ENCODE results near the gene ZNF385A. TPM values are rescaled to one million over a fixed set of nuclear protein-coding genes. Genes with fewer than 3 reads are reported as not detected.

ZNF385A gene
- total and polyA plus RNA-seq, 2 experiments from 2014 or later = 10.9 to 21.7 TPM

DNA sequence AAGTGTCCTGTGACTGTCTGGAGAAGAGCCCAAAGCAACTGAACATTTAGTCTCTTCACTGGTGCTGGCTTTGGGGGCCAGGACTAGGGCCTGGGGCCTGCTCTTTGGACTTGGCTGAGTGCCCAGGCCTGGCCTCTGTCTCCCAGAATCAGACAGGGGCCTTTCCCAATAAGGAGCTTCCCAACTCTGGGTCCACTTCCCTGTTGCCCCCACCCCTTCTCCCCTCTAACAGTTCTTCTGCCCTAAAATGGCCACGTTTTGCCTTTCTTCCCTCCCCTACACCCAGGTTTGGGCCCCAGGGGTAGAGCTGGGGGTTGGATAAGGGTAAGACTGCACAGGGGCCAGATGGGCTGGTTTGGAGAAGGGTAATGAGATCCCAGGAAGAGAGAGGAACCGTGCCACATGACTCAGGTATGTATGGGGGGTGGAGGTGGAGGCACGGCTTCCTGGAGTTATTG is 44.5 kb upstream of the ZNF385A start:
- Histone ChIP-seq H2AFZ (no peak overlapping the region), H4K20me1 (replicated peaks; ENCODE audit: insufficient read depth) (no peaks in the 10 kb centered on the region), H3K27me3 (ENCODE audit: insufficient read depth) (peaks cover 26% of the 10 kb centered on the region; the same call in 1 of the 2 replicates), H3K4me3 (no peak overlapping the region), H3K4me2 (no peak overlapping the region), H3K4me1 (ENCODE audit: insufficient read depth) (peaks cover 33% of the 10 kb centered on the region), H3K9me2 (ENCODE audit: insufficient read depth) (no peaks in the 10 kb centered on the region), H3K36me3 (ENCODE audit: insufficient read depth) (no peaks in the 10 kb centered on the region), H3F3A (replicated peaks; ENCODE audit: low read depth) (no peaks in the 10 kb centered on the region; the same call in 1 of the 2 replicates), H3K27ac (ENCODE audit: low read depth) (no peak overlapping the region), H3K79me2 (replicated peaks; ENCODE audit: insufficient read depth) (no peaks in the 10 kb centered on the region)
- Mint-ChIP-seq H3K4me3 (no peak overlapping the region), H3K4me1 (peaks cover 56% of the 10 kb centered on the region), H3K9me3 (no peaks in the 10 kb centered on the region), H3K27me3 (ENCODE audit: insufficient read depth, low read depth, poor library complexity) (peaks cover 38% of the 10 kb centered on the region), H3K27ac (no peak overlapping the region), H3K36me3 (ENCODE audit: low read depth) (no peaks in the 10 kb centered on the region)
- ATAC-seq = no peak
- no peak for TF ChIP-seq CTCF (conservative IDR thresholded peaks at IDR 0.05; ENCODE audit: low read depth in 2 of 2)
- TF ChIP-seq CREB1 (CRISPR knock-in tag; IDR thresholded peaks at IDR 0.05; ENCODE audit: low read depth) = no peak
- no peak for TF ChIP-seq EZH2phosphoT487 (IDR thresholded peaks at IDR 0.05; ENCODE audit: unreplicated experiment)
- no peak for TF ChIP-seq ZNF331 (CRISPR knock-in tag; IDR thresholded peaks at IDR 0.05; ENCODE audit: low read depth)
- TF ChIP-seq ZNF462 (CRISPR knock-in tag; IDR thresholded peaks at IDR 0.05) = no peak
- no peak for TF ChIP-seq JUNB (IDR thresholded peaks at IDR 0.05; ENCODE audit: unreplicated experiment)
- no peak for TF ChIP-seq POLR2AphosphoS5 (IDR thresholded peaks at IDR 0.05; ENCODE audit: low read depth)
- no peak for TF ChIP-seq REST (IDR thresholded peaks at IDR 0.05; ENCODE audit: unreplicated experiment)
- no peak for TF ChIP-seq EZH2 (IDR thresholded peaks at IDR 0.05; ENCODE audit: low read depth, unreplicated experiment)
- TF ChIP-seq, protein P1, sequence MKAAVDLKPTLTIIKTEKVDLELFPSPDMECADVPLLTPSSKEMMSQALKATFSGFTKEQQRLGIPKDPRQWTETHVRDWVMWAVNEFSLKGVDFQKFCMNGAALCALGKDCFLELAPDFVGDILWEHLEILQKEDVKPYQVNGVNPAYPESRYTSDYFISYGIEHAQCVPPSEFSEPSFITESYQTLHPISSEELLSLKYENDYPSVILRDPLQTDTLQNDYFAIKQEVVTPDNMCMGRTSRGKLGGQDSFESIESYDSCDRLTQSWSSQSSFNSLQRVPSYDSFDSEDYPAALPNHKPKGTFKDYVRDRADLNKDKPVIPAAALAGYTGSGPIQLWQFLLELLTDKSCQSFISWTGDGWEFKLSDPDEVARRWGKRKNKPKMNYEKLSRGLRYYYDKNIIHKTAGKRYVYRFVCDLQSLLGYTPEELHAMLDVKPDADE (IDR thresholded peaks at IDR 0.05) = no peak
- TF ChIP-seq ZNF114 (CRISPR knock-in tag; IDR thresholded peaks at IDR 0.05) = no peak
- no peak for DNase-seq (ENCODE audit: low spot score)
